HEK293 (cell line): ENCODE measurements around the gene ARHGAP15.
A peak's percentile ranks its signal among the peaks of the same experiment; 100 is the strongest.

Source experiments
- FEZF1 ChIP-seq: fragments of 450-650 bp; formaldehyde crosslinking; IDR thresholded peaks from 2 replicates; pipeline ENCODE4 v1.5.1; 2016; ENCODE audit warnings: missing biosample characterization, missing genetic modification characterization
- KLF1 ChIP-seq: fragments of 450-650 bp; formaldehyde crosslinking; IDR thresholded peaks from 2 replicates; pipeline ENCODE4 v1.5.1; 2016; ENCODE audit warnings: missing biosample characterization, missing genetic modification characterization
- MYNN ChIP-seq: fragments of 450-650 bp; formaldehyde crosslinking; IDR thresholded peaks from 2 replicates; pipeline ENCODE4 v1.5.1; 2016; ENCODE audit warnings: missing biosample characterization, missing genetic modification characterization, borderline replicate concordance
- OSR2 ChIP-seq: fragments of 450-650 bp; formaldehyde crosslinking; IDR thresholded peaks from 2 replicates; pipeline ENCODE4 v1.5.1; 2016; ENCODE audit warnings: missing biosample characterization, missing genetic modification characterization
- OVOL3 ChIP-seq: fragments of 450-650 bp; formaldehyde crosslinking; IDR thresholded peaks from 2 replicates; pipeline ENCODE4 v1.5.1; 2016; ENCODE audit warnings: missing biosample characterization, missing genetic modification characterization
- WT1 ChIP-seq: fragments of 450-650 bp; formaldehyde crosslinking; IDR thresholded peaks from 2 replicates; pipeline ENCODE4 v1.5.1; 2016; ENCODE audit warnings: missing biosample characterization, missing genetic modification characterization
- ZEB2 ChIP-seq: fragments of 450-650 bp; formaldehyde crosslinking; IDR thresholded peaks from 2 replicates; pipeline ENCODE4 v1.5.1; 2016; ENCODE audit warnings: missing biosample characterization, missing genetic modification characterization
- ZFP69B ChIP-seq: fragments of 450-650 bp; formaldehyde crosslinking; IDR thresholded peaks from 2 replicates; pipeline ENCODE4 v1.5.1; 2016; ENCODE audit warnings: missing biosample characterization, missing genetic modification characterization
- ZNF19 ChIP-seq: fragments of 450-650 bp; formaldehyde crosslinking; IDR thresholded peaks from 2 replicates; pipeline ENCODE4; 2016; ENCODE audit warnings: missing biosample characterization, missing genetic modification characterization, low read depth
- ZNF202 ChIP-seq: fragments of 450-650 bp; formaldehyde crosslinking; IDR thresholded peaks from 2 replicates; pipeline ENCODE4 v1.5.1; 2016; ENCODE audit warnings: missing biosample characterization, missing genetic modification characterization, borderline replicate concordance
- ZNF274 ChIP-seq, 2 experiments: fragments of 200-500 bp in 1 of 2; fragments of 450-650 bp in 1 of 2; sonication (Bioruptor generic) in 1 of 2; formaldehyde crosslinking in 1 of 2; IDR thresholded peaks; 2 replicates each; pipeline versions ENCODE4 v1.5.1 to v1.6.1; 2014 to 2016; ENCODE audit warnings: borderline replicate concordance in 1 of 2, inconsistent platforms in 1 of 2, low read length in 1 of 2, missing biosample characterization in 1 of 2, missing genetic modification characterization in 1 of 2
- ZNF311 ChIP-seq: fragments of 450-650 bp; formaldehyde crosslinking; IDR thresholded peaks from 2 replicates; pipeline ENCODE4 v1.5.1; 2017; ENCODE audit warnings: missing biosample characterization, missing genetic modification characterization, borderline replicate concordance
- ZNF335 ChIP-seq: fragments of 450-650 bp; formaldehyde crosslinking; conservative IDR thresholded peaks from 2 replicates; pipeline ENCODE4 v1.5.1; 2016; ENCODE audit warnings: missing biosample characterization, missing genetic modification characterization
- ZNF341 ChIP-seq: fragments of 450-650 bp; formaldehyde crosslinking; IDR thresholded peaks from 2 replicates; pipeline ENCODE4; 2016; ENCODE audit warnings: low read depth, missing biosample characterization, missing genetic modification characterization
- ZNF366 ChIP-seq: fragments of 450-650 bp; formaldehyde crosslinking; conservative IDR thresholded peaks from 2 replicates; pipeline ENCODE4 v1.5.1; 2016; ENCODE audit warnings: missing biosample characterization, missing genetic modification characterization
- ZNF37A ChIP-seq: fragments of 450-650 bp; IDR thresholded peaks from 2 replicates; pipeline ENCODE4 v1.5.1; 2018; ENCODE audit warnings: missing biosample characterization, missing genetic modification characterization
- ZNF776 ChIP-seq: fragments of 450-650 bp; formaldehyde crosslinking; IDR thresholded peaks from 2 replicates; pipeline ENCODE4 v1.5.0; 2017; ENCODE audit warnings: missing biosample characterization, missing genetic modification characterization, borderline replicate concordance
- ZNF830 ChIP-seq: fragments of 450-650 bp; IDR thresholded peaks from 2 replicates; pipeline ENCODE4 v1.5.0; 2018; ENCODE audit warnings: missing biosample characterization, missing genetic modification characterization, low read depth, mild to moderate bottlenecking, moderate library complexity
- ZSCAN16 ChIP-seq: fragments of 450-650 bp; formaldehyde crosslinking; IDR thresholded peaks from 2 replicates; pipeline ENCODE4 v1.5.1; 2016; ENCODE audit warnings: missing biosample characterization, missing genetic modification characterization
- ZSCAN23 ChIP-seq: fragments of 450-650 bp; formaldehyde crosslinking; IDR thresholded peaks from 2 replicates; pipeline ENCODE4 v1.5.1; 2016; ENCODE audit warnings: missing biosample characterization, missing genetic modification characterization
- ZXDB ChIP-seq: fragments of 450-650 bp; formaldehyde crosslinking; IDR thresholded peaks from 2 replicates; pipeline ENCODE4 v1.5.1; 2016; ENCODE audit warnings: missing biosample characterization, missing genetic modification characterization
- TF ChIP-seq, protein P1 (sequence below): fragments of 450-650 bp; formaldehyde crosslinking; IDR thresholded peaks from 2 replicates; pipeline ENCODE4 v1.5.1; 2016; ENCODE audit warnings: missing biosample characterization, missing genetic modification characterization
- TF ChIP-seq, protein P2 (sequence below): fragments of 450-650 bp; formaldehyde crosslinking; IDR thresholded peaks from 2 replicates; pipeline ENCODE4 v1.5.1; 2017; ENCODE audit warnings: missing biosample characterization, missing genetic modification characterization
- TF ChIP-seq, protein P3 (sequence below): fragments of 450-650 bp; formaldehyde crosslinking; IDR thresholded peaks from 2 replicates; pipeline ENCODE4 v1.5.1; 2017; ENCODE audit warnings: missing biosample characterization, missing genetic modification characterization
- TF ChIP-seq, protein P4 (sequence below): fragments of 450-650 bp; formaldehyde crosslinking; IDR thresholded peaks from 2 replicates; pipeline ENCODE4 v1.5.1; 2016; ENCODE audit warnings: missing biosample characterization, missing genetic modification characterization
- TF ChIP-seq, protein P5 (sequence below): fragments of 450-650 bp; formaldehyde crosslinking; IDR thresholded peaks from 2 replicates; pipeline ENCODE4 v1.5.1; 2016; ENCODE audit warnings: missing biosample characterization, missing genetic modification characterization
- TF ChIP-seq, protein P6 (sequence below): fragments of 450-650 bp; IDR thresholded peaks from 2 replicates; pipeline ENCODE4 v1.5.1; 2018; ENCODE audit warnings: missing biosample characterization, mild to moderate bottlenecking, missing genetic modification characterization

Gene ARHGAP15

DNA sequence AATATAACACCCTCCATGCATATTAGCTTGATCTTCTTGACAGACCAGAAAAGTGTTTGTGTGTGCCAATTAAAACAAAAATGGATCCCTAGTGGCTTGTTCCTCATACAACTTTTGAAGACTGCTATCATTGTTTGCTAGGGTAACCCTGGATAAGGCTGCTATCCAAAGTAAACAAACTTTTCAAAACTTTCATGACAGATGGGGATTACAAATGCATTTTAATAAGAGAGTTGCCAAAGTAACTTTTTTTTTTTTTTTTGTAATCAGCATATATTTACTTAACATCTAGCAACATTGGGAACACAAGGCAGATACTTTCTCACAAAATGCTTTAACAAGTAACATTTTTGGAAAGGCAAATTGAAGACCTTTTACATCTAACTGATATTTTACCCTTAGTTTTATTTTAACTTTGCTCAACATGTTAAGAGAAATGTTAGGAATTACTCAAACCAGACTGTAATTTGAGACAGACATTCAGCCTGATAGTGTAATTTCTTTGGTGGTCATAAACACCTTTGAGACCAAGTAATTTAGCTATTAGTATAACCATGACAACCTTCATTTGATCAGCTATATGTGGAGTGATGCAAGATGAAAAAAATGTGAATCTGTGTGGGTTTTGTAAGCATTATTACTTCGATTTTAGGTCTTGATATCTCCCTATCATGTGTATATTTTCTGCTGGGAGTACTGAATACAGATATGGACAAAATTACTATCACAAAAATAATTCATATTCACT lies 300.9 kb downstream of the ARHGAP15 start (continued):
- TF ChIP-seq KLF1 (tag by site-specific recombination), result no peak
- TF ChIP-seq WT1 (tag by site-specific recombination), result peak; percentile 65
- no peak for TF ChIP-seq ZNF37A (tag by site-specific recombination)
- TF ChIP-seq, protein P1, sequence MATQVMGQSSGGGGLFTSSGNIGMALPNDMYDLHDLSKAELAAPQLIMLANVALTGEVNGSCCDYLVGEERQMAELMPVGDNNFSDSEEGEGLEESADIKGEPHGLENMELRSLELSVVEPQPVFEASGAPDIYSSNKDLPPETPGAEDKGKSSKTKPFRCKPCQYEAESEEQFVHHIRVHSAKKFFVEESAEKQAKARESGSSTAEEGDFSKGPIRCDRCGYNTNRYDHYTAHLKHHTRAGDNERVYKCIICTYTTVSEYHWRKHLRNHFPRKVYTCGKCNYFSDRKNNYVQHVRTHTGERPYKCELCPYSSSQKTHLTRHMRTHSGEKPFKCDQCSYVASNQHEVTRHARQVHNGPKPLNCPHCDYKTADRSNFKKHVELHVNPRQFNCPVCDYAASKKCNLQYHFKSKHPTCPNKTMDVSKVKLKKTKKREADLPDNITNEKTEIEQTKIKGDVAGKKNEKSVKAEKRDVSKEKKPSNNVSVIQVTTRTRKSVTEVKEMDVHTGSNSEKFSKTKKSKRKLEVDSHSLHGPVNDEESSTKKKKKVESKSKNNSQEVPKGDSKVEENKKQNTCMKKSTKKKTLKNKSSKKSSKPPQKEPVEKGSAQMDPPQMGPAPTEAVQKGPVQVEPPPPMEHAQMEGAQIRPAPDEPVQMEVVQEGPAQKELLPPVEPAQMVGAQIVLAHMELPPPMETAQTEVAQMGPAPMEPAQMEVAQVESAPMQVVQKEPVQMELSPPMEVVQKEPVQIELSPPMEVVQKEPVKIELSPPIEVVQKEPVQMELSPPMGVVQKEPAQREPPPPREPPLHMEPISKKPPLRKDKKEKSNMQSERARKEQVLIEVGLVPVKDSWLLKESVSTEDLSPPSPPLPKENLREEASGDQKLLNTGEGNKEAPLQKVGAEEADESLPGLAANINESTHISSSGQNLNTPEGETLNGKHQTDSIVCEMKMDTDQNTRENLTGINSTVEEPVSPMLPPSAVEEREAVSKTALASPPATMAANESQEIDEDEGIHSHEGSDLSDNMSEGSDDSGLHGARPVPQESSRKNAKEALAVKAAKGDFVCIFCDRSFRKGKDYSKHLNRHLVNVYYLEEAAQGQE (tag by site-specific recombination), result peak; percentile 80
- peak; percentile 52 for TF ChIP-seq FEZF1
- peak; percentile 54; the same call in 1 of the 2 replicates for TF ChIP-seq OSR2
- TF ChIP-seq, protein P2, sequence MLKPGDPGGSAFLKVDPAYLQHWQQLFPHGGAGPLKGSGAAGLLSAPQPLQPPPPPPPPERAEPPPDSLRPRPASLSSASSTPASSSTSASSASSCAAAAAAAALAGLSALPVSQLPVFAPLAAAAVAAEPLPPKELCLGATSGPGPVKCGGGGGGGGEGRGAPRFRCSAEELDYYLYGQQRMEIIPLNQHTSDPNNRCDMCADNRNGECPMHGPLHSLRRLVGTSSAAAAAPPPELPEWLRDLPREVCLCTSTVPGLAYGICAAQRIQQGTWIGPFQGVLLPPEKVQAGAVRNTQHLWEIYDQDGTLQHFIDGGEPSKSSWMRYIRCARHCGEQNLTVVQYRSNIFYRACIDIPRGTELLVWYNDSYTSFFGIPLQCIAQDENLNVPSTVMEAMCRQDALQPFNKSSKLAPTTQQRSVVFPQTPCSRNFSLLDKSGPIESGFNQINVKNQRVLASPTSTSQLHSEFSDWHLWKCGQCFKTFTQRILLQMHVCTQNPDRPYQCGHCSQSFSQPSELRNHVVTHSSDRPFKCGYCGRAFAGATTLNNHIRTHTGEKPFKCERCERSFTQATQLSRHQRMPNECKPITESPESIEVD (tag by site-specific recombination), result peak; percentile 61
- no peak for TF ChIP-seq ZNF19 (tag by site-specific recombination)
- TF ChIP-seq ZNF776 (tag by site-specific recombination), result no peak
- TF ChIP-seq ZSCAN23 (tag by site-specific recombination), result no peak
- TF ChIP-seq, protein P3, sequence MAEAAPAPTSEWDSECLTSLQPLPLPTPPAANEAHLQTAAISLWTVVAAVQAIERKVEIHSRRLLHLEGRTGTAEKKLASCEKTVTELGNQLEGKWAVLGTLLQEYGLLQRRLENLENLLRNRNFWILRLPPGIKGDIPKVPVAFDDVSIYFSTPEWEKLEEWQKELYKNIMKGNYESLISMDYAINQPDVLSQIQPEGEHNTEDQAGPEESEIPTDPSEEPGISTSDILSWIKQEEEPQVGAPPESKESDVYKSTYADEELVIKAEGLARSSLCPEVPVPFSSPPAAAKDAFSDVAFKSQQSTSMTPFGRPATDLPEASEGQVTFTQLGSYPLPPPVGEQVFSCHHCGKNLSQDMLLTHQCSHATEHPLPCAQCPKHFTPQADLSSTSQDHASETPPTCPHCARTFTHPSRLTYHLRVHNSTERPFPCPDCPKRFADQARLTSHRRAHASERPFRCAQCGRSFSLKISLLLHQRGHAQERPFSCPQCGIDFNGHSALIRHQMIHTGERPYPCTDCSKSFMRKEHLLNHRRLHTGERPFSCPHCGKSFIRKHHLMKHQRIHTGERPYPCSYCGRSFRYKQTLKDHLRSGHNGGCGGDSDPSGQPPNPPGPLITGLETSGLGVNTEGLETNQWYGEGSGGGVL (tag by site-specific recombination), result no peak
- no peak for TF ChIP-seq MYNN (tag by site-specific recombination)
- 0 out of 2 replicates have a peak, but pooled peaks have one; percentile 16 for TF ChIP-seq ZEB2 (tag by site-specific recombination)
- no peak for TF ChIP-seq ZSCAN16 (tag by site-specific recombination)
- TF ChIP-seq, protein P4, sequence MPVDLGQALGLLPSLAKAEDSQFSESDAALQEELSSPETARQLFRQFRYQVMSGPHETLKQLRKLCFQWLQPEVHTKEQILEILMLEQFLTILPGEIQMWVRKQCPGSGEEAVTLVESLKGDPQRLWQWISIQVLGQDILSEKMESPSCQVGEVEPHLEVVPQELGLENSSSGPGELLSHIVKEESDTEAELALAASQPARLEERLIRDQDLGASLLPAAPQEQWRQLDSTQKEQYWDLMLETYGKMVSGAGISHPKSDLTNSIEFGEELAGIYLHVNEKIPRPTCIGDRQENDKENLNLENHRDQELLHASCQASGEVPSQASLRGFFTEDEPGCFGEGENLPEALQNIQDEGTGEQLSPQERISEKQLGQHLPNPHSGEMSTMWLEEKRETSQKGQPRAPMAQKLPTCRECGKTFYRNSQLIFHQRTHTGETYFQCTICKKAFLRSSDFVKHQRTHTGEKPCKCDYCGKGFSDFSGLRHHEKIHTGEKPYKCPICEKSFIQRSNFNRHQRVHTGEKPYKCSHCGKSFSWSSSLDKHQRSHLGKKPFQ, result no peak
- no peak for TF ChIP-seq ZNF341 (tag by site-specific recombination)
- no peak for TF ChIP-seq ZFP69B
- TF ChIP-seq ZNF311 (tag by site-specific recombination), result no peak
- no peak for TF ChIP-seq ZNF202
- TF ChIP-seq, protein P5, sequence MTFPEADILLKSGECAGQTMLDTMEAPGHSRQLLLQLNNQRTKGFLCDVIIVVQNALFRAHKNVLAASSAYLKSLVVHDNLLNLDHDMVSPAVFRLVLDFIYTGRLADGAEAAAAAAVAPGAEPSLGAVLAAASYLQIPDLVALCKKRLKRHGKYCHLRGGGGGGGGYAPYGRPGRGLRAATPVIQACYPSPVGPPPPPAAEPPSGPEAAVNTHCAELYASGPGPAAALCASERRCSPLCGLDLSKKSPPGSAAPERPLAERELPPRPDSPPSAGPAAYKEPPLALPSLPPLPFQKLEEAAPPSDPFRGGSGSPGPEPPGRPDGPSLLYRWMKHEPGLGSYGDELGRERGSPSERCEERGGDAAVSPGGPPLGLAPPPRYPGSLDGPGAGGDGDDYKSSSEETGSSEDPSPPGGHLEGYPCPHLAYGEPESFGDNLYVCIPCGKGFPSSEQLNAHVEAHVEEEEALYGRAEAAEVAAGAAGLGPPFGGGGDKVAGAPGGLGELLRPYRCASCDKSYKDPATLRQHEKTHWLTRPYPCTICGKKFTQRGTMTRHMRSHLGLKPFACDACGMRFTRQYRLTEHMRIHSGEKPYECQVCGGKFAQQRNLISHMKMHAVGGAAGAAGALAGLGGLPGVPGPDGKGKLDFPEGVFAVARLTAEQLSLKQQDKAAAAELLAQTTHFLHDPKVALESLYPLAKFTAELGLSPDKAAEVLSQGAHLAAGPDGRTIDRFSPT, result no peak
- TF ChIP-seq, protein P6, sequence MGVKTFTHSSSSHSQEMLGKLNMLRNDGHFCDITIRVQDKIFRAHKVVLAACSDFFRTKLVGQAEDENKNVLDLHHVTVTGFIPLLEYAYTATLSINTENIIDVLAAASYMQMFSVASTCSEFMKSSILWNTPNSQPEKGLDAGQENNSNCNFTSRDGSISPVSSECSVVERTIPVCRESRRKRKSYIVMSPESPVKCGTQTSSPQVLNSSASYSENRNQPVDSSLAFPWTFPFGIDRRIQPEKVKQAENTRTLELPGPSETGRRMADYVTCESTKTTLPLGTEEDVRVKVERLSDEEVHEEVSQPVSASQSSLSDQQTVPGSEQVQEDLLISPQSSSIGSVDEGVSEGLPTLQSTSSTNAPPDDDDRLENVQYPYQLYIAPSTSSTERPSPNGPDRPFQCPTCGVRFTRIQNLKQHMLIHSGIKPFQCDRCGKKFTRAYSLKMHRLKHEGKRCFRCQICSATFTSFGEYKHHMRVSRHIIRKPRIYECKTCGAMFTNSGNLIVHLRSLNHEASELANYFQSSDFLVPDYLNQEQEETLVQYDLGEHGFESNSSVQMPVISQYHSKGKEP (tag by site-specific recombination), result peak; percentile 78
- no peak for TF ChIP-seq ZNF335 (tag by site-specific recombination)
- no peak for TF ChIP-seq ZNF274 (IDR thresholded peaks at IDR 0.05; ENCODE audit: low read length)
- TF ChIP-seq ZNF274 (tag by site-specific recombination; IDR thresholded peaks at IDR 0.05; ENCODE audit: borderline replicate concordance), result no peak
- no peak for TF ChIP-seq ZNF830 (tag by site-specific recombination)
- TF ChIP-seq ZNF366, result peak; percentile 55
- peak; percentile 40; the same call in 1 of the 2 replicates for TF ChIP-seq OVOL3 (tag by site-specific recombination)
- 0 out of 2 replicates have a peak, but pooled peaks have one; percentile 30 for TF ChIP-seq ZXDB (tag by site-specific recombination)
